HTR-8/SVneo (cell line): Measurements from ENCODE around the gene NAB2.
"Not testable (repeated sequence)": the region's sequence is repeated elsewhere in the genome, so short reads cannot be mapped to it uniquely, and the experiment has no call there.

Source experiments
- DNase-seq: peaks from one replicate; pipeline ENCODE4 v3.0.0; 2011; ENCODE audit warnings: low spot score, mixed read lengths; ENCODE audit not compliant: insufficient read length
- FAIRE-seq: peaks from 2 replicates; lab custom pipeline; 2011; peaks lifted over from hg19 to GRCh38; lab: Jason Lieb, UNC

NAB2 gene

GRCh38 chr12:57063991-57064685 lies 24.8 kb upstream of the NAB2 start:
- DNase-seq: no peak
- FAIRE-seq: no peak

- DNase-seq (no peak), FAIRE-seq (no peak)
Measured at GRCh38 chr12:57066245-57066644, 22.7 kb upstream of the NAB2 start.

- no peak for FAIRE-seq
- DNase-seq: no peak
Measured at GRCh38 chr12:57069523-57069922, 19.4 kb upstream of the NAB2 start.

- no peak for FAIRE-seq
- DNase-seq: no peak
Measured at GRCh38 chr12:57072661-57073060, 16.3 kb upstream of the NAB2 start.

GRCh38 chr12:57073566-57074450 lies 15.1 kb upstream of the NAB2 start:
- FAIRE-seq, DNase-seq: not testable (repeated sequence)

GRCh38 chr12:57078519-57079404 lies 10.2 kb upstream of the NAB2 start, which contains the start of gene NEMP1:
Gene NEMP1, minus strand, starts transcription at chr12:57078791. Its CDS starts 46 bp downstream, at chr12:57078745.
- FAIRE-seq (peak; percentile 77), DNase-seq (peak; percentile 97)

GRCh38 chr12:57079821-57080220 lies 9.1 kb upstream of the NAB2 start:
- DNase-seq (no peak), FAIRE-seq (no peak)

GRCh38 chr12:57080855-57081254 lies 8.1 kb upstream of the NAB2 start:
- FAIRE-seq: no peak

GRCh38 chr12:57085999-57086492 lies 2.9 kb upstream of the NAB2 start:
- DNase-seq (no peak), FAIRE-seq (no peak)

More at GRCh38 chr12:57080855-57081254, 8.1 kb upstream of the NAB2 start:
- no peak for DNase-seq

GRCh38 chr12:57086493-57087009 lies 2.4 kb upstream of the NAB2 start:
- DNase-seq (peak; percentile 69), FAIRE-seq (no peak)

GRCh38 chr12:57087010-57087690 lies 1.8 kb upstream of the NAB2 start:
- FAIRE-seq (no peak), DNase-seq (peak; percentile 77)

GRCh38 chr12:57087691-57088353 lies 1.1 kb upstream of the NAB2 start:
- peak; percentile 85 for DNase-seq
- FAIRE-seq: no peak

- DNase-seq (peak; percentile 50), FAIRE-seq (no peak)
Measured at GRCh38 chr12:57089271-57090245, 644 bp downstream of the NAB2 start.

GRCh38 chr12:57090490-57090889 lies 1.6 kb downstream of the NAB2 start:
- DNase-seq: no peak
- FAIRE-seq: no peak

GRCh38 chr12:57090924-57091637 lies 2.2 kb downstream of the NAB2 start:
- DNase-seq (no peak), FAIRE-seq (no peak)

GRCh38 chr12:57091638-57092528 lies 3.0 kb downstream of the NAB2 start:
- no peak for DNase-seq
- FAIRE-seq: no peak
